Measurements from ENCODE around the gene DCP1A.

The DCP1A gene

DNA sequence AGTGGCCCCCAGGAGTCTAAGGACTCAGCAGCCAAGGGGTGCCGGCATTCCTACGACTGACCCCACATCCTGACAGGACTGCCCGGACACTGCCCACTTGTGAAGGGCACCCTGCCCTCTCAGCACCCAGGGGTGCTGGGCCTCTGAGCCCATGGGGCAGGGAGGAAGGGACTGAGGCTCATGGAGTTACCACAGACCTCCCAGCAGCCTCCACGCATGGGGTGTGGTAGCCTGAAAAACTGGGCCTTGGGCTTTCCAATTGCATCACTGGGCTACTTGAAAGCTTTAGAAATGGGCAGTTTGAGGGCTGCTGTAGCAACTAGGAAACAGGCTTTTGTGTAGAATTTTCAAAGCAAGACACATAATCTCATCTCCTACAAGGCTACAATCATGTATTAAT lies 104.7 kb downstream of the DCP1A start:
- no peak for DNase-seq

DNA sequence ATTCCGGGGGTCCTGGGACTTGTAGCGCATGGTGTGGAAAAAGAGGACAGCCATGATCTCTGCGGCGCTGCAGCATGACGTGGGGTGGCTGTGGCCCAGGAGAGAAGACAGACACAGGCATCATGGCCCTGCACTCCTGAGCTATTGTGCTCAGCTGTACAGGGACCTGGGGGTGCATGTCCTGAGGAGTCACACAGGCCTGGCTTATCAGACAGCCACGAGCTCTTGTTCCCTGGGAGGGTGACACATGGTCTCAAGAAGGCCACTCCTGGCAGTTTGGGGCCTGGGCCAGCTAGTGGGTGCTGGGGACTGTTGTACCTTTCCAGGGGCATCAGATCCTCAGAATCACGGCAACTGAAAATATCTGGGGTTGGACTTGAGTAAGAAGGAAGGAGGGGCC lies 105.2 kb downstream of the DCP1A start:
- DNase-seq = no peak

DNA sequence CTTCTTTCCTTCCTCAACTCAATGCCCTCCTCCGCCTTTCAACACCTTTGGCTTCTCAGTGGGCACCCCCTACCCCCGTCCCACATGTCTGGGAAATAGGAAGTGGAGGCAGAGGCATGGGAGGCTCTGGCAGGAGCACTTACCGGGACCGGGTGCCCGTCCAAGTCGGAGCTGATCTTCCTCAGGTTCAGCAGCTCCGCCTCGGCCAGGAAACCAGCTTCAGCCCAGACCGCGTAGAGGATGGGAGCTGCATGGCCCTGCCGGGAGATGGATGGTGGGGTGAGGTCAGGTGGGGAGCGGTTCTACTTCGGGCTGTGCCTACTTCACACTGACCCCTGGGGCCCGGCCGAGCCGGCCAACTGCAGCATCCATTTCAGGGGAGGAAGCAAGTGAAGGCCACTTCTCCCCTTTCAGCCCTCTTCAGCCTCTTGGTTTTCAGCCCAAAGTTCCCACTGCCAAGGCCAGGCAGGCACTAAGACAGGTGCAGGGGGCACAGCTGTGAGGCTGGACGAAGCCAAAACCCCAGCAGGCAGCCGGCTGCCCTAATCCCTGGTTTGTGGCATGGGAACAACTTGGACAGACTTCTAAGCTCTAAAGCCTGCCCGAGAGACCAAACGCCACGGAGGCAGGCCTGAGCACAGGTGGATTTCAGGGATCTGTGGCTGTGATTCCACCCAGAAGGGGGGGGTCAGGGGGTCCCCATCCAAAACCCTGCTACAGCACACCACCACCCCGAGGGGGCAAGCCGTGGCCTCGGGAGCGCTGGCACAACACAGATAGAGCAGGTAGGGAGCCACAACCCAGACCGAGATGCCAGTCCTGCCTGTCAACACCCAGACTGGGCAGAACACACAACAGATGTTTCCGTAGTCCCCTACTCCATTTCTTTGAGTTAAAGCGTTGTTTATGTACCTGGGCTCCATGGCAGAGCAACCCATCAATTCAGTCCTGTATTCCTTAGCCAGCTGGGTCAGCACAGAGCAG lies 106.1 kb downstream of the DCP1A start:
- no peak for DNase-seq

DNA sequence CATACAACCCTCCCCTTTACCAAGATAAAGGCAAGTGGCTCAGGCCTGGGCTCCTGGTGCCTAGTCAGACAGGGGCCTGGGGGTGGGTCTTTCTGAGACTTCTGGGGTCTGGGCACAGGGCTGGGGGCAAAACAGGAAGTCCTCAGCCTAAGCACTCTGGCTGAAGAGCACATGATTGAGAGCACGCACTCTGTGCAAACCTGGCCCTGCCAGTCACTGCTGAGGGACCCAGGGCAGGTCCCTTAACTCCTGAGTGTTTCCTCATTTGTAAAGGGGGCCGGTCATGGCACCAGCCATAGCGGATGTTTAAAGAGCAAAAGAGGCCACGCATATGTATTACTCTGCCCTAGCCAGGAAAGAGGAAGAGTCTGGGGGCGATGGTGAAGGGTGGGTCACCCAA lies 107.5 kb downstream of the DCP1A start:
- DNase-seq = no peak

DNA sequence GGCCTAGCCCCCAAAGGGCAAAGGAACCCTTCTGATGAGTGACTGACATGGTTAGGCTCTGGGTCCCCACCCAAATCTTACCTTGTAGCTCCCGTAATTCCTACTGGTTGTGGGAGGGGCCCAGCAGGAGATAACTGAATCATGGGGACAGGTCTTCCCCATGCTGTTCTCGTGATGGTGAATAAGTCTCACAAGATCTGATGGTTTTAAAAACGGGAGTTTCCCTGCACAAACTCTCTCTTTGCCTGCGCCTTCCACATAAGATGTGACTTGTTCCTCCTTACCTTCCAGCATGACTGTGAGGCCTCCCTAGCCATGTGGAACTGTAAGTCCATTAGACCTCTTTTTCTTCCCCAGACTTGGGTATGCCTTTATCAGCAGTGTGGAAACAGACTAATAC lies 108.5 kb downstream of the DCP1A start:
- DNase-seq = no peak

DNA sequence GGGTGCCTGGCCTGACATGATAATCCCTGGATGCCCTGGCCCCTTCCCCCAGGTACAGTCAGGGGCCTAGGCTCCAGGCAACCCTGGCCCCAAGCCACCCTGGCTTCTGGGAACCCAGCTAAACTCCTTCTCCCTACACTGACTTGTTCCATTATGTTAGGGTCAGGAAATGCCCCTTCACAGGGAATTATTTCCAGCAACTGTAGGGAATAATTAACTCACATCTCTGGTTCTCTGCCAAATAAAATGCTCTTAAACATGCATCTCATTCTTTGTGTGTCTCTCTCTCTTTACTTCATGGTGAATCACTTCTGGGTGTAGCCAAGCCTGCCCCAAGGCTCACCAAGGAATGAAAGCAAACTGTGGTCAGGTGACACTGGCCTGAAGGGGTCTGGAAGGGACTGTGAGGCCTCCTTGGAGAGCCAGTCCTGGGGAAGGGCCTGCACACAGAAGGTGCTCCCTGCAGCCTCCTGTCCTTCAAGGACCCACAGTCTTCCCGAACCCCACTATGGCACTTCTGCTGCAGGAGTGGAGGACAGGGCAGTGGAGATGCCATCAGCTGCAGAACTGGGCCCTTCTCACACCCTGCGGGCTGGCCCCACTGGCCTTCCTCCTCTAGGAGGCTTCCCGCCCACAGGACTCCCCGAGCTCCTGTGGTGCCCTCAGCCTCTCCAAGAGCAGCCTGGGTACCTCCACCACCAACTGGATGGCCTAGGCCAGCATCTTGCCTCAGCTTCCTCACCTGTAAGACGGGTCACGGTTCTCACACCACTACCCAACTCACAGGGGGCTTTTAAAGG lies 109.1 kb downstream of the DCP1A start:
- no peak for DNase-seq

DNA sequence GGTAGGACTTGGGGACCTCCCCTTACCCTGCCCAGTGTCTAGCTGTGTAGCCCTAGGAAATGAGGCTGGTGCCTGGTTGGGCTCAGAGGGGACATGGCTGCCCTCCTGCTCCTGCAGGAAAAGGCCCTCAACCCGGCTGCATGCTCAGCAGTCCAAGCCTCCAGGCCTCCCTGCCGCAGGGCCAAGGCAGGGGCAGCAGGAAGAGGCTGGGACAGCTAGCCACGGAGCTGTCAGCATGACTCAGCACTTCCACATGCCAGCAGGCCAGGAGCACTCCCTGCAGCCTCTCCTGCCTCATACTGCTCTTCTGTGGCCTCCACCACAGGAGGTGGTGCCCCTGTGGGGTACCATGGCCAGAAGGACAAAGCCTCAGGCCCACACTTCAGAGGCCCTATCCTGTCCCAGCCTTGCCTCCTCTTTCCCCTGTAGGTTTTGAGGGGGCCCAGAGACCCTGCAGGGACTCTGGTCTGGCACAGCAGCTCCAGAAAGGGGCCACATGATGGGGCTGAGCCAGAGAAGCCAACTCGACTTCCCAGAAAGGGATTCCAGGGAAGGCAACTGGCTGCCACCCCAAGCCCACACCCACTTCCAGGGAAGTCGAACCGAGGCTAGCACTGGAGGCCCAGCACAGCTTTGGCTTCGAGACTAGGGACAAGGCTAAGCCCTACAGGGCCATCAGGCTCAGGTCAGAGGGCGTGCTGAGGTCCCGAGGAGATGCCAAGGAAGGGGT lies 111.1 kb downstream of the DCP1A start:
- no peak for DNase-seq

DNA sequence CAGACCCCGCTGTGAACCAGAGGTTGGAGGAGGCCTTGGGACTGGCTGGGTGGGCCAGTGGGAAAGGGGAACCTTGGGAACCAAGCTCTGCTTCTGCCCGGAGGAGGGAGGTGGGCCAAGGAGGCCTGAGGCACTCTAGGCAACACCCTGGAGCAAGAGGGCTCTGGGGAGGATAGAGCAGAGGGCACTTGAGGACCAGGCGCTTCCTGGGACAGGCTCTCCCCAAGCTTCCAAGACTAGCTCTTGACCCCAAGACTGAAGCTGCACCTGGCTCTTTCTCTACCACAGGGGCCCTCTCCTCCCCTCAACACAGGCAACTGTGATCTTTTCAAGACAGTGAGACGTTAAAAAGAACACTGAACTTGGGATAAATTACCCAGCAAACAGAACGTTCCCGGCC lies 111.8 kb downstream of the DCP1A start:
- no peak for DNase-seq

DNA sequence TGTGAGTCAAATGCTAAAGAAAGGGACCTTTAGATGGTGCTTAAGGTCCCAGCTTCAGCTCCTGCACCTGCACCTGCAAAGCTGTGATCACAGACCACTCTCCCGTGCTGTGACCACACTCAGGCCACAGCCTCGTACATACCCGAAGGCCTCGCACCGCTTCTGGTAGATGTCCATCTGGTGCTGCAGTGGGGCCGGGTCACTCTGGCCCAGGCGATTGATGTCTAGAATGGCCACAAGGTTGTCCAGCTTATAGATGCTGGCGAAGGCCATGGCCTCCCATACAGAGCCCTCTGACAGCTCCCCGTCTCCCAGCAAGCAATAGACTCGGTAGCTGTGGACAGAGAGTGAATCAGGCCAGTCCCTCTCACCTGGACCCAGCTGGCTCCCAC lies 112.5 kb downstream of the DCP1A start:
- DNase-seq = no peak

DNA sequence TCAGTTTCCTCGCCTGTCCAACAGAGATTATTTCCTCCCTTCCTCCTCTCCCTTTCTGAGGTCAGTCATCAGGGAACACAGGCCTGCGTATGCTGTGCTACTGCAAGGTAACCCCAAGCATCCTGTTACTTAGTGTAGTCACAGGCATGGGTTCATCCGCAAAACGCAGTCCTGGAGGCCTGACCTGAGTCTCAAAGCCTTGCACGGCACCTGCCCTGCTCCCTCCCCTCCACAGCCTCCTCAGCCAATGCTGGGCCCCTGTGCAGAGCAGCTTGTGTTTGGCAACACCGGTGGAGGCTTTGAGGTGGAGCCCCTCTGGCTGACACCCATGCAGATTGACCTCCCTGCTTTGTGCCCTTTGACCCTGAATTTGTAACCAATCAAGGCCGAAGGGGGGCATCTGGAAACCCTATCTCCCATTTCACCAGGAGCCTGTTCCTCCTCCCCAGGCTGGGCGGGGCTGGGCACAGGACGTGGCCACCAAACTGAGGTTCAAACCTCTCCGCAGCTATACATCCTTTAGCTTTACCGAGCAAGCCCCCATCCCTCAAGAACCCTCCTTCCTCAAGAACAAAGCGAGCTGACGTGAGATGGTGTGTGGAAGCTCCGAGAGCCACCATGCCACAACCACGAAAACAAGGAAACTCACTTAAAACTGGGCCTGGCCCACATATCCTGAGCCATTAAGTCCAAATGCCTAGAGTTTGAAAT lies 113.1 kb downstream of the DCP1A start:
- DNase-seq = no peak

Measured in NCI-H2171 (cell line).